H9 (cell line): ENCODE measurements around the gene SEC22A. TPM values are rescaled to one million over a fixed set of nuclear protein-coding genes. Genes with fewer than 3 reads are reported as not detected.
A peak's percentile ranks its signal among the peaks of the same experiment; 100 is the strongest.

Experiments used
- DNase-seq: peaks from one replicate; pipeline ENCODE4 v3.0.0-alpha.2; 2017
- H2AFZ ChIP-seq: one replicate; pipeline ENCODE4 v1.6.1; 2013; ENCODE audit warnings: mild to moderate bottlenecking, low read length, control low read depth, moderate library complexity
- H2AK5ac ChIP-seq: 2 replicates; pipeline ENCODE4 v1.6.1; 2013; ENCODE audit warnings: low read length, control low read depth, mixed read lengths; ENCODE audit not compliant: insufficient read length
- H2BK120ac ChIP-seq: one replicate; pipeline ENCODE4 v1.6.1; 2013; ENCODE audit warnings: low read depth, mild to moderate bottlenecking, low read length, control low read depth, inconsistent platforms; ENCODE audit not compliant: poor library complexity, severe bottlenecking
- H2BK12ac ChIP-seq: 2 replicates; pipeline ENCODE4 v1.6.1; 2013; ENCODE audit warnings: low read length, control low read depth, mixed read lengths, low read depth; ENCODE audit not compliant: insufficient read length
- H2BK15ac ChIP-seq: 2 replicates; pipeline ENCODE4 v1.6.1; 2013; ENCODE audit warnings: low read depth, low read length, control low read depth
- H2BK20ac ChIP-seq: one replicate; pipeline ENCODE4 v1.6.1; 2013; ENCODE audit warnings: low read depth, mild to moderate bottlenecking, low read length, control low read depth, inconsistent platforms; ENCODE audit not compliant: poor library complexity, severe bottlenecking
- H2BK5ac ChIP-seq: 2 replicates; pipeline ENCODE4 v1.6.1; 2013; ENCODE audit warnings: low read length, control low read depth, mixed read lengths; ENCODE audit not compliant: insufficient read length
- H3K14ac ChIP-seq: 2 replicates; pipeline ENCODE4 v1.6.1; 2013; ENCODE audit warnings: low read length, control low read depth; ENCODE audit not compliant: insufficient read depth
- H3K18ac ChIP-seq: 2 replicates; pipeline ENCODE4 v1.6.1; 2013; ENCODE audit warnings: low read depth, mild to moderate bottlenecking, mixed read lengths, low read length, control low read depth; ENCODE audit not compliant: insufficient read length
- H3K23ac ChIP-seq: 2 replicates; pipeline ENCODE4 v1.6.1; 2013; ENCODE audit warnings: low read length, control low read depth, mixed read lengths, low read depth; ENCODE audit not compliant: insufficient read length
- H3K23me2 ChIP-seq: 2 replicates; pipeline ENCODE4 v1.6.1; 2013; ENCODE audit warnings: low read depth, mild to moderate bottlenecking, mixed read lengths, low read length, control low read depth; ENCODE audit not compliant: insufficient read length, poor library complexity, severe bottlenecking
- H3K27ac ChIP-seq: 2 replicates; pipeline ENCODE4 v1.5.1; 2013; ENCODE audit warnings: low read length, control low read depth, mixed read lengths, low read depth; ENCODE audit not compliant: insufficient read length
- H3K27me3 ChIP-seq: 2 replicates; pipeline ENCODE4 v1.6.1; 2013; ENCODE audit warnings: low read length, control low read depth, inconsistent platforms; ENCODE audit not compliant: insufficient read depth
- H3K4ac ChIP-seq: 2 replicates; pipeline ENCODE4 v1.6.1; 2013; ENCODE audit warnings: low read depth, mild to moderate bottlenecking, control low read depth, inconsistent platforms, low read length, moderate library complexity
- H3K4me1 ChIP-seq: 2 replicates; pipeline ENCODE4 v1.6.1; 2013; ENCODE audit warnings: low read length, control low read depth, inconsistent platforms; ENCODE audit not compliant: insufficient read depth
- H3K4me2 ChIP-seq: 2 replicates; pipeline ENCODE4 v1.6.1; 2013; ENCODE audit warnings: low read length, control low read depth, mixed read lengths; ENCODE audit not compliant: insufficient read length, insufficient read depth
- H3K56ac ChIP-seq: 2 replicates; pipeline ENCODE4 v1.6.1; 2013; ENCODE audit warnings: low read depth, mild to moderate bottlenecking, mixed read lengths, low read length, control low read depth; ENCODE audit not compliant: insufficient read length
- H3K79me1 ChIP-seq: 2 replicates; pipeline ENCODE4 v1.6.1; 2013; ENCODE audit warnings: low read depth, mild to moderate bottlenecking, moderate library complexity, low read length, control low read depth, inconsistent platforms; ENCODE audit not compliant: insufficient read depth, poor library complexity, severe bottlenecking
- H3K79me2 ChIP-seq: 2 replicates; pipeline ENCODE4 v1.6.1; 2013; ENCODE audit warnings: low read length, control low read depth, inconsistent platforms; ENCODE audit not compliant: insufficient read depth
- H3K9ac ChIP-seq: 2 replicates; pipeline ENCODE4 v1.6.1; 2013; ENCODE audit warnings: low read length, control low read depth, mixed read lengths; ENCODE audit not compliant: insufficient read length; ENCODE audit errors: extremely low read depth
- H3K9me3 ChIP-seq: one replicate; pipeline ENCODE4 v1.6.1; 2013; ENCODE audit warnings: low read depth, low read length, inconsistent platforms; ENCODE audit not compliant: control insufficient read depth
- H3T11ph ChIP-seq: one replicate; pipeline ENCODE4 v1.6.1; 2013; ENCODE audit warnings: mild to moderate bottlenecking, low read length, control low read depth, inconsistent platforms
- H4K20me1 ChIP-seq: one replicate; pipeline ENCODE4 v1.6.1; 2013; ENCODE audit not compliant: control insufficient read depth, insufficient read length, insufficient read depth
- H4K5ac ChIP-seq: 2 replicates; pipeline ENCODE4 v1.6.1; 2013; ENCODE audit warnings: low read depth, mild to moderate bottlenecking, mixed read lengths, low read length, control low read depth; ENCODE audit not compliant: insufficient read length
- H4K8ac ChIP-seq: replicated peaks from 2 replicates; pipeline ENCODE4 v1.6.1; 2013; ENCODE audit warnings: low read length, control low read depth, mixed read lengths, low read depth; ENCODE audit not compliant: insufficient read length
- H4K91ac ChIP-seq: 2 replicates; pipeline ENCODE4 v1.6.1; 2013; ENCODE audit warnings: low read depth, mild to moderate bottlenecking, moderate library complexity, mixed read lengths, low read length, control low read depth; ENCODE audit not compliant: insufficient read length
- H3K27ac Mint-ChIP-seq, 3 experiments: 2 replicates in 2 of 3; 3 replicates in 1 of 3; pipeline ENCODE4 v1.8.0; 2020 to 2021; ENCODE audit warnings: mixed read lengths in 3 of 3, mild to moderate bottlenecking in 1 of 3, moderate library complexity in 1 of 3
- H3K27me3 Mint-ChIP-seq: 2 replicates; pipeline ENCODE4 v1.8.0; 2021; ENCODE audit warnings: low read depth, mild to moderate bottlenecking, moderate library complexity, mixed read lengths
- H3K36me3 Mint-ChIP-seq, 3 experiments: 2 replicates in 2 of 3; 3 replicates in 1 of 3; pipeline ENCODE4 v1.8.0; 2020 to 2021; ENCODE audit warnings: low read depth in 3 of 3, mixed read lengths in 3 of 3; ENCODE audit not compliant: insufficient read depth in 1 of 3
- H3K4me1 Mint-ChIP-seq, 2 experiments: 2 replicates each; pipeline ENCODE4 v1.8.0; 2020; ENCODE audit warnings: mixed read lengths in 2 of 2
- H3K4me3 Mint-ChIP-seq, 2 experiments: 2 replicates in 1 of 2; 3 replicates in 1 of 2; pipeline ENCODE4 v1.8.0; 2020 to 2021; ENCODE audit warnings: mild to moderate bottlenecking in 2 of 2, mixed read lengths in 2 of 2, moderate library complexity in 1 of 2
- H3K9me3 Mint-ChIP-seq, 2 experiments: 2 replicates in 1 of 2; 3 replicates in 1 of 2; pipeline ENCODE4 v1.8.0; 2020; ENCODE audit warnings: mild to moderate bottlenecking in 2 of 2, mixed read lengths in 2 of 2, moderate library complexity in 1 of 2
- CTCF ChIP-seq: fragments of 200-600 bp; sonication (generic); conservative IDR thresholded peaks from 3 replicates; pipeline ENCODE4 v1.8.0; 2021; ENCODE audit warnings: antibody characterized with exemption, mild to moderate bottlenecking
- WGBS: extraction: QIAGEN DNeasy Blood & Tissue Kit; methylation state at CpG from one replicate; pipeline ENCODE4 v1.1.7; 2013; ENCODE audit warnings: missing lambda C conversion rate, low lambda C conversion rate, mixed read lengths; ENCODE audit not compliant: insufficient read length; ENCODE audit errors: extremely low coverage; 5-methylcytosine and 5-hydroxymethylcytosine counted together
- total RNA-seq: library from RNA; stranded (reverse); gene quantifications from 2 replicates; pipeline ENCODE4 v1.2.1, GENCODE V29; 2021

The SEC22A gene
- total RNA-seq, 1 experiment from 2014 or later = 9.9 TPM

GRCh38 chr3:123290962-123291361 lies 89.2 kb downstream of the SEC22A start:
- H3K4me1 Mint-ChIP-seq = peaks cover 0 to 5% of the 10 kb centered on the region in 2 experiments; a peak in 1 of 4 replicates
- no peaks in the 10 kb centered on the region for H3K79me1 ChIP-seq
- H3T11ph ChIP-seq = no peak overlapping the region
- DNase-seq = peak; percentile 22
- no peak for TF ChIP-seq CTCF
- no peak overlapping the region for H4K91ac ChIP-seq
- no peaks in the 10 kb centered on the region; a peak in 1 of 5 replicates for H3K9me3 Mint-ChIP-seq
- no peak overlapping the region for H2BK15ac ChIP-seq
- H2BK5ac ChIP-seq = no peak overlapping the region
- H3K9me3 ChIP-seq = no peaks in the 10 kb centered on the region
- H3K9ac ChIP-seq = no peak overlapping the region
- H3K4me3 Mint-ChIP-seq = no peak overlapping the region; a peak in 1 of 5 replicates
- no peak overlapping the region for H3K4me2 ChIP-seq
- H3K23me2 ChIP-seq = no peaks in the 10 kb centered on the region
- no peak overlapping the region for H3K56ac ChIP-seq
- no peaks in the 10 kb centered on the region for H3K4me1 ChIP-seq
- no peak overlapping the region for H2BK120ac ChIP-seq
- no peaks in the 10 kb centered on the region for H3K27me3 ChIP-seq
- H3K14ac ChIP-seq = no peak overlapping the region
- H3K23ac ChIP-seq = no peak overlapping the region
- H3K18ac ChIP-seq = no peak overlapping the region
- H3K36me3 Mint-ChIP-seq = peaks cover 27 to 32% (median 29%) of the 10 kb centered on the region in 3 experiments
- H2BK20ac ChIP-seq = no peak overlapping the region
- WGBS = no CpG with 5 or more reads among the region's 23 CpGs
- H3K27ac Mint-ChIP-seq = peak overlapping the region in 2 of 3 experiments; percentile 61 to 83; a peak in 3 of 7 replicates
- no peak overlapping the region for H2AK5ac ChIP-seq
- no peaks in the 10 kb centered on the region for H4K20me1 ChIP-seq
- no peak overlapping the region for H4K5ac ChIP-seq
- H3K27me3 Mint-ChIP-seq = no peaks in the 10 kb centered on the region
- no peaks in the 10 kb centered on the region for H3K79me2 ChIP-seq
- H3K4ac ChIP-seq = no peak overlapping the region
- H3K27ac ChIP-seq = no peak overlapping the region
- H4K8ac ChIP-seq = no peak overlapping the region
- H2BK12ac ChIP-seq = no peak overlapping the region
- H2AFZ ChIP-seq = no peak overlapping the region
